CD4-positive, alpha-beta T cell treated with Interleukin-15 for 4 hours (primary cell): Measurements from ENCODE around the gene LEUTX.
"Not testable (repeated sequence)": the region's sequence is repeated elsewhere in the genome, so short reads cannot be mapped to it uniquely, and the experiment has no call there.

Experiments
- DNase-seq: peaks from one replicate; pipeline ENCODE4 v3.0.0-alpha.2; 2020; ENCODE audit warnings: low spot score

Gene LEUTX

DNA sequence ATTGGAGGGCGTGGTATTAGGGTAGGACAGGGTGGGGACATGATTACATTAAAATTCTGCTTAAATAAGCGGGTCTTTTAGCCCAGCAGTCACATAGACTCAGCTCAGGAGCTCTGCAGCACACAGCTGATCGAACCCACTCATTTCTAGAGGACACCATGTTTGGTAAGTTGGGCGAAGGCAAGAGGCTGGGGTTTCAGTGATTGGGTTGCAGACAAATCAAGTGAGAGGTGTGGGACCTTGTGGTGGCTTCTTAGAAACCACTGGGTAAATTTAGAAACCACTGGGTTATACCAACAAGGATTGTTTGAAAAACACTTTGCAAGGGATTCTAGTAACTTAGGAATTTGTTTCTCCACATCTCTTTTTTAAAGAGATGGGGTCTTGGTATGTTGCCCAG lies at the start of gene LEUTX:
LEUTX (plus strand) TSS at position 92 of the 400 bp plus-strand sequence; CDS start at position 159, 67 bp downstream.
- DNase-seq: no peak

- DNase-seq: no peak
These were observed 49.1 kb upstream of the LEUTX start for GRCh38 chr19:39729594-39729993.

DNA sequence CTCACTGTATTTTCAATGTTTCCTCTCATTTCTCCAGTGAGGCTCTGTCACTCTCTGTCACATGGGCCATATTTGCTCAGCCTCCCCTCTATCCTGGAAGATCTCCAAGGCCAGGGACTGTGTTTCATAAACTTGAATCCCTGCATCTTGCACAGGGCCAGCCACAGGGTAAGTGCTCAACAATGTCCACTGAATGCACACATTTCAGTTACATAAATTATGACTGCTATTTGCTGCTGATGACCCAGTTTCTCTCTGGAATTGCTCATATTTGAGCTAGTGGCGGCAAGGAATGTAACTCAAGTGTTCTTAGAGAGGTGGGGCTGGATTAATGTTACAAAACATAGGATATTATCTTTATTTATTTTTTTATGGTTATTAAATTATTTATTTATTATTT lies 47.0 kb upstream of the LEUTX start:
- no peak for DNase-seq

- no peak for DNase-seq
These were observed 44.8 kb upstream of the LEUTX start for GRCh38 chr19:39733841-39734240.

GRCh38 chr19:39735688-39736087 lies 43.0 kb upstream of the LEUTX start:
- DNase-seq: no peak

GRCh38 chr19:39736088-39736487 lies 42.6 kb upstream of the LEUTX start:
- no peak for DNase-seq

- DNase-seq: no peak
These were observed 41.3 kb upstream of the LEUTX start for GRCh38 chr19:39737351-39737750.

- DNase-seq: no peak
These were observed 40.8 kb upstream of the LEUTX start, which contains the start of gene CLC for GRCh38 chr19:39737891-39738290. TSS of gene CLC (minus strand) at chr19:39738029. CDS start at chr19:39737952, 77 bp downstream.

- DNase-seq: no peak
These were observed 39.8 kb upstream of the LEUTX start for GRCh38 chr19:39738814-39739213.

GRCh38 chr19:39740395-39740794 lies 38.3 kb upstream of the LEUTX start:
- DNase-seq: no peak

- no peak for DNase-seq
These were observed 33.0 kb upstream of the LEUTX start for GRCh38 chr19:39745643-39746042.

- no peak for DNase-seq
These were observed 31.7 kb upstream of the LEUTX start for GRCh38 chr19:39746836-39747529.

DNA sequence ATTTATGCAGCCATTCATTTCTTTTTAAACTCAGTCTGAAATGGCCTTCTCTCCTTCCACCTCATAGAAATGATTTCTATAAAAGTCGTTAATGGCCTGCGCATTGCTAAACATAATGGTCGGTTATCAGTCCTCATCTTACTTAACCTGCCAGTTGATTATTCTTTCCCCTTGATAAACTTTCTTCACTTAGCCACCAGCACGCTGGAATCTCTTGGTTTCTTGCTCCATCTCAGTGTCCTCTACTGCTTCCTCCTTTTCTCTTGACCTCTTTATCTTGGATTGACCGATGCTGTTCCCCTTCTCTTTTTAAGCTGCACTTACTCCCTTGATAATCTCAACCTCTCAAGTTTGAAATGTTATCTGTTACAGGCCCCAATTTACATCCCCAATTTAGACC lies 28.7 kb upstream of the LEUTX start:
- no peak for DNase-seq

DNA sequence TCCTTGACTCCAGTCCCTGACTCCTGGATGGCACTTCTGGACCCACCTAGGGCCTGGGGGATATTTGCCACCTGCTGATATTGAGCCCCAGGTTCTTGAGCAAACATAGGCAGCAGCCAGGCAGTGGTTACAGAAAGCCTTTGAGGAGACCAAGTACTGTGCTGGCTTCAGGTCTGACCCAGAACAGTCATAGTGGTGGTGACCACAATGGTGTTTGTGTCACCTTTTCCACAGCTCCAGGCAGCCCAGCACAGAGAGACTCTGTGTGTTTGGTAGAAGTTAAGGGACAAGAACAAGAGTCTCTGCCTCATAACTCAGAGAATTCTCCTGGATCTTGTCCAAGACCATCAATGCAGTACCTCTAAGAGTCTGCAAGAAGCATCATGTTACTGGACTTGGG lies 26.3 kb upstream of the LEUTX start:
- no peak for DNase-seq

DNA sequence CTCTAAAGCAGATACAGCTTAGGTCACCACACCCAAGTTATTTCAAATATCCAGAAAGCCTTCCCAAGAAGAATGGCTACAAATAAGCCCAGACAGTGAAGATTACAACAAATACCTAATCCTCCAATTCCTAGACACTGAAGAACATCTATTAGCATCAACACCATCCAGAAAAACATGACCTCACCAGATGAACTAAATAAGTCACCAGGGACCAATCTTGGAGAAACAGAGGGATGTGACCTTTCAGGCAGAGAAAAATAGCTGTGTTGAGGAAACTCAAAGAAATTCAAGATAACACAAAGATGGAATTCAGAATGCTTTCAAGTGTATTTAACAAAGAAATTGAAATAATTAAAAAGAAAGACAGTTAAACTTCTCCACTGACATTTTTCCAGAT lies 25.9 kb upstream of the LEUTX start:
- no peak for DNase-seq

- no peak for DNase-seq
These were observed 24.1 kb upstream of the LEUTX start for GRCh38 chr19:39754544-39754943.

GRCh38 chr19:39754971-39755370 lies 23.7 kb upstream of the LEUTX start:
- DNase-seq: no peak

- DNase-seq: no peak
These were observed 19.0 kb upstream of the LEUTX start for GRCh38 chr19:39759457-39760184.

GRCh38 chr19:39761851-39762250 lies 16.8 kb upstream of the LEUTX start:
- not testable (repeated sequence) for DNase-seq

DNA sequence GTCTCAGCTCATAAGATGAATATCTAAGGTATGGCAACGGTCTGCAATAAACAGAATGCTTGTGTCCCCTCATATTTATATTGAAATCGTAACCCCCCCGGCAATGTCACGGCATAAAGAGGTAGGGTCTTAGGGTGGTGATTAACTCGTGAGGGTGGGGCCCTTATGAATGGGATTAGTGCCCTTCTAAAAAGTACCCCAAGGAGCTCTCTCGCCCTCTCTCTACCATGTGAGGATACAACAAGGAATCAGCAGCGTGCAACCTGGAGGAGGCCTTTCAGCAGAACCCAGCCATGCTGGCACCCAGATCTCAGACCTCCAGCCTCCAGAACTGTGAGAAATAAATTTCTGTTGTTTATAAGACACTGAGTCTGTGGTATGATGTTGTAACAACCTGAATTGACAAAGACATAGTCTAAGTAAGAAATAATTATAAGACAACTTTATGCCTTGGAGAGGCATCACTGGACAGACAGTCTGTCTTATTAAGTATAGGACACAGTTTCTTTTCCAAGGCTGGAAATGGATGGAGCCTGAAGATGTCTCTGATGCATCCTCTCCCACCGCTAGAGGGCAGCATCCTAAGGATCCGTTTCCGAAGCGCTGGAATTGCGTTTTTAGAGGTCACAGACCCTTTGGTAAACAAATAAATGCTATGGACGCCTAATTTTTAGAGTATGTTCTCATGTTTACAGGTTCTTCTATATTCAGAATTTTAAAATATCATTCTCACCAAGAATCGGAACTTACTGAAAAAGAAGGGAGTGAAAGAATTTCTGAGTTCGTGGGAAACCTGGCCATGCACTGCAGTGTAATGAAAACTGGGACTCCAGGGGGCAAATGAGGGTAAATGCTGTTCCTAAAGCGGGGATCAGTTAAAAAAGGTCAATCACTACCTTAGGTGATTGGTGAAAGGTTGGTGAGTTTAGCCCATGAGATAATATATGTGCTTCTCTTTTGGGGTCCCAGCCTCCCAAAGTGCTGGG lies 13.3 kb upstream of the LEUTX start:
- peak; percentile 34 for DNase-seq

DNA sequence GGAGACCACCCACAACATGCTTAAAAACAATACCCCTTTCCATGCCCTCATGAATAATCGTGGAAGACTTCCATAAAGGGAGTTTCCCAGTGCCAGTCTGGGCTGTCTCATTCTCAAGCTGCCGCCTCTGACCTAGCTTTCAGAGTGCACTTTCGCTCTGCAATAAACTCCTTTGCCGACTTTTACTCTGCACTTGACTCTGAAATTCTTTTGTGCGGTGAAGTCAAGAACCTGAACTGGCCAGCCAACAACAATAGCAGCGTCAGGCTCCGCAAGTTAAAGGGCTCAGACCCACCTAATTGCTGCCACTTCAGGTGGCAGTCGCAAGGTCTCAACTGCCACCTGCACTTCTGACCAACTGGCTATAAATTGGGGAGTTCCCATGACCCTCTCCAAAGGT lies 10.3 kb upstream of the LEUTX start:
- DNase-seq: no peak

DNA sequence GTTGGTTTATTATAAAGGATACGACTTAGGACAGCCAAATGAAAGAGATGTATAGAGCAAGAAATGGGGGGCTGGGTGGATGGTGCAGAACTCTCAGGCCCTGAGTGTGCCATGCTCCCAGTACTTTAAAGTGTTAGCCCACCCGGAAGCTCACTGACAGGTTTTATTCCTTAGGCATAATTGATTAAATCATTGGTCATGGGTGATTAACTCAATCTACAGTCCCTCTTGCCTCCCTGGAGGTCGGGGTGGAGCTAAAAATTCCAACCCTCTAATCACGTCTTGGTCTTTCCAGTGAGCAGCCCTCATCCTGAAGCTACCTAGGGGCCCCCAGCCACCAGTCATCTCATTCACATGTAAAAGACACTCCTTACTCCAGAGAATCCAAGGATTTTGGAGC lies 9.9 kb upstream of the LEUTX start:
- DNase-seq: no peak
